Measurements from ENCODE around the gene NFYA.

- TF ChIP-seq CTCF (IDR thresholded peaks at IDR 0.05) (peak; percentile 69 to 83 (median 74)), POLR2A (IDR thresholded peaks at IDR 0.05) (no peak)
Observed at GRCh38 chr6:41066867-41067304, 5.9 kb upstream of the NFYA start.

All from uterus (tissue), 2 donors.